ENCODE data around the gene OR4E2.
"Not testable (repeated sequence)": the region's sequence is repeated elsewhere in the genome, so short reads cannot be mapped to it uniquely, and the experiment has no call there.

OR4E2 gene, protein sequence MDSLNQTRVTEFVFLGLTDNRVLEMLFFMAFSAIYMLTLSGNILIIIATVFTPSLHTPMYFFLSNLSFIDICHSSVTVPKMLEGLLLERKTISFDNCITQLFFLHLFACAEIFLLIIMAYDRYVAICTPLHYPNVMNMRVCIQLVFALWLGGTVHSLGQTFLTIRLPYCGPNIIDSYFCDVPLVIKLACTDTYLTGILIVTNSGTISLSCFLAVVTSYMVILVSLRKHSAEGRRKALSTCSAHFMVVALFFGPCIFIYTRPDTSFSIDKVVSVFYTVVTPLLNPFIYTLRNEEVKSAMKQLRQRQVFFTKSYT

DNA sequence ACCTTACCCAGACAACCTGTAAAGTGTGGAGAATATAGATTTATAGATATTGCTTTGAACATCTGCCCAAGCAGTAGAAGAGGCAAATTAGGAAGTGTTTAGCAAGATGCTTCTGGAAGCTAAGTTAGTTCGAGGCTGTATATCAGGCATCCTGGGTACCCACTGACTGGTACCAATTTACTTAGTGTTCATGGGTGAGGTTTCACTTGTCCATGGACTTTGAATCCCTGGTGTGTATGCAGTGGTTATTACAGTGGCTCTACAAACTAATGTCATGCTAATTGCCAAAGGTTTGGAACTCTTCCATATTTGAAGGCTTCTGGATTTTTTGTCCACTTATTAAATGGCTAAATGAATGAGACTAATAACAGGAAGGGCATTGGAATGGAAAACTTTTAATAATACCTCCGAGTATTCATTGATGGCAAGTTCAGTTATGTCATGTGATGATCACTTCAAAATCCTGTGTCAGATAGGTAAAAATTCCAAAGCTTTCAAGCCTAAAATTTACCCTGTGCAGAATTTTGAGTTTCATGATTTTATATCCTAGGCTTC is at the start of gene OR4E2:
OR4E2 (plus strand) TSS at position 505 of the 555 bp plus-strand sequence. CDS start 11,248 bp downstream, outside the sequence.
- no peak for DNase-seq (ENCODE audit: low read depth)

DNA sequence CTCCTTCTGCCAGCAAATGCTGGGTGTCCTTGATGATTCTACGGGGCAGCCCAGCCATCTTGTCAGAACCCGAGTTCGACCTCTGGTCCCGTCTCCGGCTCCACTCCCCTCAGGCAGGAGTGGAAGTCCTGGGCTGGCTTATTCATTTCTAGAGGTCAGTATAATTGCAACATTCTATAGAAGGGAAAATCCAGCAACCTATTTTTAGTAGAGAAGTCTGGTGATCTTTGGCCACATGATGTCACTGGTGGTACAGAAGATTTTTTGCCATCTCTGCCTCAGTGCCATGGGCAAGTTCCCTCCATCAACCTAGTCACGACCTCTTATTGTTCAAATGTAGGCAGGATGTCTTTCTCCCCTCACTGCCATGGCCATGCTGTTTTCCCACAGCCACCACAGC is 41.3 kb upstream of the OR4E2 start:
- no peak for DNase-seq (ENCODE audit: low read depth)

- no peak for DNase-seq (ENCODE audit: low read depth)
Observed at GRCh38 chr14:21614240-21614639, 39.4 kb upstream of the OR4E2 start.

DNA sequence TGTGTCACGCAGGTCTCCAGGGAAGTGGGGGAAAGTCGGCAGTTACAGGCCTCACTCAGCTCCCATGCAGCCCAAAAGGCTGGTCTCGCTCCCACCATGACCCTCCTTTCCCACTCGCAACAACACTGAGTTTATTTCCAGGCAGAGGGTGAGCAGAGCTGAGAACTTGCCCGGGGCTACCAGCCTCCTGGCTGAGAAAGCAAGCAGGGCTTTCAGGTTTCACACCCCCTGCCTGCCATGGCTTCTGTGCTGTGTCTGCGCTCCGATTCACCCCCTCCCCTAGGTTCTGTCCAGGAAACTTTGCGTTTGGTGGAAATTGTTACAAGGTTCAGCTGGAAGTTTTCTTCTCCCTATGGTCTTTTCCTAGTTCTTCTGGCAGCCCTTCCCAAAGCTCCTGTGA is 36.0 kb upstream of the OR4E2 start:
- DNase-seq (ENCODE audit: low read depth) = no peak

DNA sequence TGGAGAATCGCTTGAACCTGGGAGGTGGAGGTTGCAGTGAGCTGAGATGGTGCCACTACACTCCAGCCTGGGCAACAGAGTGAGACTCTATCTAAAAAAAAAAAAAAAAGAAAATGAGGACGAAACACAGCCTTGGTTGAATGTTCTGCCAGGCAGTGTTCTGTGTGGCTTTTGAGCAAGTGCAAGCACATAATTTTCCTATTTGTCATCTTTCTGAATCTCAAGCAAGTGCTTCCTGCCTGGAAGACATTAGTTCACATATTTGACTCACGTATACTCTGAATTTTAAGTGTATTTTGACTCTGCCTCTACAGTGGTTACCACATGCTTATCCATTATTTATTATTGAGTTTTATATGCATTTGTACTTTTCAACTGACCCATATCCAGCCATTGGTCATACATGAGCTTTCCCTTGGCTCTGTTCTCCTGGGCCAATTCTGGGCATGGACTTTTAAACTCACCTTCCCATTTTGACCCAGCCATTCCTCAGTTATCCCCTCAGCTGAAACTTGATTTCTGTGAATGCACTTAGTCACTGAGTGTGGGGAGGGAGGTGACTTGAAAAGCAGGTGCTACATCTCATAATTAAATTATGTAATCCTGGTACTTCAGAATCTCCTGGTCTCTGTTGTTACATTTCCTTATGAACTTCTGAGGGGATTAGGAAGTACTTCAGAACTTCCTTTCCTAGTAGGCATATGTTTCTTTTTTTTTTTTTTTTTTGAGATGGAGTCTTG is 27.0 kb upstream of the OR4E2 start:
- no peak for DNase-seq (ENCODE audit: low read depth)

DNA sequence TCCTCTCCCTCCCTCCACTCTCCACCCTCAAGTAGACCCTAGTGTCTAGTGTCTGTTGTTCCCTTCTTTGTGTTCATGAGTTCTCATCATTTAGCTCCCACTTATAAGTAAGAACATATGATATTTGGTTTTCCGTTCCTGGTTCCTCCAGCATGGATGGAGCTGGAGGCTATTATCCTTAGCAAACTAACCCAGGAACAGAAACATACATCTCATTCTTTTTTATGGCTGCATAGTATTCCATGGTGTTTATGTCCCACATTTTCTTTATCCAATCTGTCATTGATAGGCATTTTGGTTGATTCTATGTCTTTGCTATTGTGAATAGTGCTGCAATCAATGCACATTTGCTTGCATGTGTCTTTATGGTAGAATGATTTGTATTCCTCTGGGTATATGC is 23.1 kb upstream of the OR4E2 start:
- not testable (repeated sequence) for DNase-seq (ENCODE audit: low read depth)

DNA sequence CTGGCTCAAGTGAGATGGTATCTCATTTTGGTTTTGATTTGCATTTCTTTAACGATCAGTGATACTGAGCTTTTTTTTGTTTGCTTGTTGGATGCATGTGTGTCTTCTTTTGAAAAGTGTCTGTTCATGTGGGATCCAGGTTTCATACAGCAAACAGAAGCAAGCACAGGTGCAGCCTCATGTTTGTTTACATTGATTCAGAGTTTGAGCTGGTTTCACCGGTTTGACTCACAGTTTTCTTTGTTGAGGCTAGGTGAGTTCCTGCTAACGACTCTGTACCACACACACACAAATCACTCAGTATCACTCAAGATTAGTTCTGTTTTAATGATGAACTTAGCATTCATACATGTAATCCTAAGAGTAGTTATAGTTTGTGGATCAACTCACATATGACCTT is 22.6 kb upstream of the OR4E2 start:
- no peak for DNase-seq (ENCODE audit: low read depth)

GRCh38 chr14:21634840-21635239 is 18.8 kb upstream of the OR4E2 start, which contains the start of gene OR10G2:
Gene OR10G2 (minus strand): TSS chr14:21634940. CDS start chr14:21634842, 98 bp downstream.
- no peak for DNase-seq (ENCODE audit: low read depth)

DNA sequence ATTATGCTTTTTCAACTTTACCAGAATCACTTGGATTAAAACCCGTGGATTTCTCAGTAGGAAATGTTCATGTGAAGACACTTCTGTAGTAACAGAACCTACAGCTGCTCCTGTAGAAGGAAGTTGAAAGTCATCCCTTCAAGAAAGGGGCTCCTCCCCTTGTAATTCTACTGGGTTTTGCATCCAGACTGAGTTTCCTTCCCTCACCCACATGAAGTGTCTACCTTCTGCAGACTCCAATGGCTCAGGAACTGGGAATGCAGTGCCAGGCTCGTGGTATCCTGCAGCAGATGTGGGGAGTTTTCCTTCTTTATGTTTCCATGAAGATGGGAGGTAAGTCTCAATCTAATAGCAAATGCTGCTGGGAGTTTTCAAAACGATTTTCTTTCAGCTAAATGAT is 11.0 kb upstream of the OR4E2 start:
- no peak for DNase-seq (ENCODE audit: low read depth)

GRCh38 chr14:21643407-21643806 is 10.2 kb upstream of the OR4E2 start:
- DNase-seq (ENCODE audit: low read depth) = no peak

- no peak for DNase-seq (ENCODE audit: low read depth)
Observed at GRCh38 chr14:21647380-21647779, 6.3 kb upstream of the OR4E2 start.

DNA sequence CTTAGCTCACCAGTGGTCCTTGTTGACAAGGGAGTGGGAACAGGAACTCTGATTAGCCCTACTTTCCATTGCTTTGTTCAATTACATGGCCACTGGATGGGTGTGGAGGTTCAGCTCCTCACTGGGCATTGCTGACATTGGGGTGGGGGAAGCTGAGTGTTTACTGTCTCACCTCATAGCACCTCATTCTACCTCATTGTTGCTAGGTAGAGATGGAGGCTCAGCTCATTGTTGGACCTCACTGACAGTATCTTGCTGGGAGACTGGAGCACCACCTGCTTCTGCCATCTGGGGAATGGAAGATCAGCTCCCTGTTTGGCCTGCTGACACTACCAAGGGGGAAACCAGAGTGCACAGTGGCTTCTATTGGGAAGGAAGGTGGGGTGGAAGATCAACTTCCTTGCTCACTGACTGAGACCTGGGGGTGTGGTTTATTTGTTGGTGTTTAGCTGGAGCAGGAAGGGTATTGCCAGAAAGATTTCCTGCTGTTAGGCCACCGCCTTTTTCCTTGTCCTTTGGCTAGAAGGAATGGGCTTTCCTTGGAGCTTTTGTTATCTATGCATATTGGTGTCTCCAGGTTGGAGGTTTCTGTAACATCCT is 1.3 kb upstream of the OR4E2 start:
- DNase-seq (ENCODE audit: low read depth) = no peak

- DNase-seq (ENCODE audit: low read depth) = no peak
Observed at GRCh38 chr14:21654215-21654614, 580 bp downstream of the OR4E2 start.

GRCh38 chr14:21656980-21657379 is 3.3 kb downstream of the OR4E2 start:
- DNase-seq (ENCODE audit: low read depth) = no peak

GRCh38 chr14:21668377-21668776 is 14.7 kb downstream of the OR4E2 start:
- no peak for DNase-seq (ENCODE audit: low read depth)

- no peak for DNase-seq (ENCODE audit: low read depth)
Observed at GRCh38 chr14:21669284-21669683, 15.6 kb downstream of the OR4E2 start.

- no peak for DNase-seq (ENCODE audit: low read depth)
Observed at GRCh38 chr14:21671371-21671770, 17.7 kb downstream of the OR4E2 start.

- DNase-seq (ENCODE audit: low read depth) = no peak
Observed at GRCh38 chr14:21672116-21672515, 18.5 kb downstream of the OR4E2 start.

DNA sequence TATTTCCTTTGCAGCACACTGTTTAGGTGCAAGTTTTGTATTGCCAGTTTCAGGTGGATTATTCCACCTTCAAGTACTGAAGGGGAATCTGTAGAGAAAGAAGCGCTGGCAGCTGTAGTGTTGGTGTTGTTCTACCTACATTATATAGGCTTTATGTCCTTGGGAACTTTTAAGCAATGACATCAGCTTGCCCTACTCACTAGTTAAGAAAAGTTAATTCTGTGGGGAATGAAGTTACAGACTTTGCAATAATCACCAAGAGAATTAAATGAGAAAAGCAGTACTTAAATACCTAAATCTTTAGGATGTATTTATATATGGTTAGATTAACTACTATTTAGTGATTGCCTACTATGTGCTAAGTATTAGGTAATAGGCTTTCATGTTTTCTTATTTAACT is 20.1 kb downstream of the OR4E2 start, which contains the start of gene OR4E1:
OR4E1 (minus strand) TSS at position 101 of the 400 bp plus-strand sequence. CDS start 2,883 bp downstream, outside the sequence.
- DNase-seq (ENCODE audit: low read depth) = no peak

GRCh38 chr14:21675566-21675965 is 21.9 kb downstream of the OR4E2 start:
- no peak for DNase-seq (ENCODE audit: low read depth)

GRCh38 chr14:21680072-21680471 is 26.4 kb downstream of the OR4E2 start:
- no peak for DNase-seq (ENCODE audit: low read depth)

- no peak for DNase-seq (ENCODE audit: low read depth)
Observed at GRCh38 chr14:21686468-21686867, 32.8 kb downstream of the OR4E2 start.

DNA sequence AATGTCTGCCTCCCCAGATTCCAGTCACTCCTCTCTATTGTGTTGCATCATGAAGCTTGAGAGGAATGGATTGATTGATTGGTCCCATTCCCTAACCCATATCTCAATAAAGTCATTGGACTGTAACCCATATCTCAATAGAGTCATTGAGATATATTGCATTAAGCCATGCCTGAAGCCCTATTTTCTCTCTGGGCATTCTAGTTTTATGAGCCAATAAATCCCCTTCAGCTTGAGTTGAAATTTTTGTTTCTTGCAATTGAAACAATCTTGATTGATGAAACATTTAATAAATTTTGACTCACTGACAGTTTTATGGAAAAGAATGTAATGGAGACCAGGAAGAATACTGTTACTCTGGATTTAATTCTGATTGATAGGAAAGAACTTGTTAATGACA is 40.8 kb downstream of the OR4E2 start:
- no peak for DNase-seq (ENCODE audit: low read depth)

Data from stimulated activated CD8-positive, alpha-beta memory T cell treated with anti-CD3 and anti-CD28 coated beads, Interleukin-15, amount 100 ng/mL, for 1 hour (primary cell).